ENCODE results near the gene ACOXL.

The ACOXL gene

GRCh38 chr2:111121028-111121827 lies 388.9 kb downstream of the ACOXL start:
- DNase-seq, result peak; percentile 52 to 57

GRCh38 chr2:111121828-111122630 lies 389.7 kb downstream of the ACOXL start:
- DNase-seq, result peak; percentile 78 to 91

GRCh38 chr2:111122631-111123421 lies 390.5 kb downstream of the ACOXL start:
- peak; percentile 36 to 44 for DNase-seq

GRCh38 chr2:111123751-111124150 lies 391.4 kb downstream of the ACOXL start:
- no peak for DNase-seq

- DNase-seq, result no peak
Observed at GRCh38 chr2:111126581-111126980, 394.2 kb downstream of the ACOXL start.

GRCh38 chr2:111127351-111127750 lies 395.0 kb downstream of the ACOXL start:
- no peak for DNase-seq

- DNase-seq, result no peak
Observed at GRCh38 chr2:111128096-111128495, 395.7 kb downstream of the ACOXL start.

- no peak for DNase-seq
Observed at GRCh38 chr2:111133603-111134002, 401.2 kb downstream of the ACOXL start.

- DNase-seq, result no peak
Observed at GRCh38 chr2:111134055-111134454, 401.7 kb downstream of the ACOXL start.

GRCh38 chr2:111135237-111135909 lies 403.0 kb downstream of the ACOXL start:
- no peak for DNase-seq

GRCh38 chr2:111135910-111136297 lies 403.5 kb downstream of the ACOXL start:
- DNase-seq, result no peak

- no peak for DNase-seq
Observed at GRCh38 chr2:111138839-111139238, 406.5 kb downstream of the ACOXL start.

- DNase-seq, result peak; percentile 32 to 73
Observed at GRCh38 chr2:111139637-111140317, 407.4 kb downstream of the ACOXL start.

GRCh38 chr2:111140815-111141214 lies 408.4 kb downstream of the ACOXL start:
- DNase-seq, result no peak

- no peak for DNase-seq
Observed at GRCh38 chr2:111142101-111142500, 409.7 kb downstream of the ACOXL start.

GRCh38 chr2:111143107-111143842 lies 410.9 kb downstream of the ACOXL start:
- no peak for DNase-seq

GRCh38 chr2:111143843-111144198 lies 411.4 kb downstream of the ACOXL start:
- no peak for DNase-seq

GRCh38 chr2:111145103-111145760 lies 412.9 kb downstream of the ACOXL start:
- no peak for DNase-seq

GRCh38 chr2:111145951-111146350 lies 413.6 kb downstream of the ACOXL start:
- DNase-seq, result no peak

- DNase-seq, result no peak
Observed at GRCh38 chr2:111148225-111148873, 416.0 kb downstream of the ACOXL start.

All from NCI-H2081 (cell line).